HG02852 (cell line): ENCODE results near the gene EPHX1.
"Not testable (repeated sequence)": the region's sequence is repeated elsewhere in the genome, so short reads cannot be mapped to it uniquely, and the experiment has no call there.

Source experiments
- ATAC-seq: cut with Tn5 transposase; IDR thresholded peaks from one replicate; pipeline ENCODE4 v1.9.1; 2021; ENCODE audit warnings: mild to moderate bottlenecking, moderate library complexity; ENCODE audit not compliant: unreplicated experiment

Gene EPHX1

DNA sequence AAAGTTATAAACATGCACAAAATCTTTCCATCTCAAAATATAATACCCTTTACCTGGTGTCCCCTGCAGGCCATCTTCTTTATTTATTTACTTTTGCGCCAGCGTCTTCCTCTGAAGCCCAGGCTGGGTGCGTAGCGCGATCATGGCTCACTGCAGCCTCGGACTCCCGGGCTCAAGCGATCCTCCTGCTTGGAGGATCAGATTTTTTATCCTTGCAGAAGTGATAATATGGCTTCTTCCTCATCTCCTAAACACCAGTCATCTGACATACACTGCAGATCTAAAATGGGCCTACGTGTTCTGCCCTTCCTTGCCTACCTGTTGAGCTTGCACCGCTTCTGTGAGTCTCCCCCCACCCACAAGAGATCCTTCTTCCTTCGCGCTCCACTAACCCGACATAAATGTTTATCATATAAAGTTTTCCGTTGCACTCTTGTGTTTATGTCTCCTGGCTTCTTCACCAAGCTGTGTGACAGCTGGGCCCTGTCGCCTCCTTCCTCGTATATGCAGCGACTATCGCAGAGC lies 32.8 kb upstream of the EPHX1 start:
- peak; percentile 16 for ATAC-seq

- peak; percentile 97 for ATAC-seq
These were observed 32.2 kb upstream of the EPHX1 start, which contains the start of gene SRP9 for GRCh38 chr1:225777583-225778336. SRP9 (plus strand) TSS chr1:225777826; CDS start chr1:225777941, 115 bp downstream.

- no peak for ATAC-seq
These were observed 31.6 kb upstream of the EPHX1 start for GRCh38 chr1:225778337-225778669.

- not testable (repeated sequence) for ATAC-seq
These were observed 30.8 kb upstream of the EPHX1 start for GRCh38 chr1:225779165-225779564.

GRCh38 chr1:225780134-225780533 lies 29.8 kb upstream of the EPHX1 start:
- ATAC-seq, result no peak

DNA sequence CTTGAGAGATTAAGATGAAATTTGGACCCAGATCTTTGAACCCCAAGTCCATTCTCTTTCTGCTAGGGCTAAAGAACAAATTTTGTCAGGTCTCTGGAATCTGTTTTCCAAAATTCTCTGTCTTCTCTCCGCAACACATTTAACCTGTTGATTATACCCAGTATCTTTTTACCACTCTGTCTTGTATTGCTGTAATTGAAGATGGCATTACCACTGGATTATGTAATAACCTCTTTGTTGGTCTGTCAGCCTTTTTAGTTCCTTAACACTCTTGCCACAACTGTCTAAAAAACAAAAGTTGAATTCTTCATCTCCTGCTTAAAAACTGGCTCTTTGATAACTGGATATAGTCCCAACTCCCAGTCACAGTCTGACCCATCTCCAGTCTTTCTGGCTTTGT lies 29.3 kb upstream of the EPHX1 start:
- ATAC-seq, result no peak

GRCh38 chr1:225789142-225789541 lies 20.8 kb upstream of the EPHX1 start:
- ATAC-seq, result not testable (repeated sequence)

DNA sequence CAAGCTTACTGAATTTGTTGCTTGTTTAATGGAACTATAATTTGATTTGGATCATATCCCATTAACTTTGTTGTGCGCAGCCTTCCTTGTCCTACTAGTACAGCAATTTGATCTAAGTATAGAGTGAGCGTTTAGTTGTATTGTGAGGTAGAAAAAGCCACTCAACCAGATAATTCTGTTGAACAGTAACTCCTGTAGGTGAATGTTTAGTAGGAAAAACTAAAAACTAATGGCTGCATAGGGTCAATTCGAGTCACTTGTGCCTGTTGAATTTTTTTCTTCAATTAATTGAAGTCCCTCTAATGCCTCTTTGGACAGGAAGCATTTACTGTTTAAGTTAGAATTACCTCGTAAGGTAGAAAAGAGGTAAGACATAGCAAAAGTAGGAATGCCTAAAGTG lies 15.0 kb upstream of the EPHX1 start:
- no peak for ATAC-seq

DNA sequence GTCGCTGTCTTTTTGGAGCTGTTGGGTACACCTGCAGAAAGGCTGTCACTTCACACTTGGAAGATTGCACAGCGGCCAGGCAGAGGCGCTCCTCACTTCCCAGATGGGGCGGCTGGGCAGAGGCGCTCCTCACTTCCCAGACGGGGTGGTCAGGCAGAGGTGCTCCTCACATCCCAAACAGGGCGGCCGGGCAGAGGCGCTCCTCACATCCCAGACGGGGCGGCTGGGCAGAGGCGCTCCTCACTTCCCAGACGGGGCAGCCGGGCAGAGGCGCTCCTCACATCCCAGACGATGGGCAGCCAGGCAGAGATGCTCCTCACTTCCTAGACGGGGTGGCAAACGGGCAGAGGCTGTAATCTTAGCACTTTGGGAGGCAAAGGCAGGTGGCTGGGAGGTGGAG lies 13.8 kb upstream of the EPHX1 start:
- ATAC-seq, result not testable (repeated sequence)

- not testable (repeated sequence) for ATAC-seq
These were observed 8.8 kb upstream of the EPHX1 start for GRCh38 chr1:225801146-225801545.

DNA sequence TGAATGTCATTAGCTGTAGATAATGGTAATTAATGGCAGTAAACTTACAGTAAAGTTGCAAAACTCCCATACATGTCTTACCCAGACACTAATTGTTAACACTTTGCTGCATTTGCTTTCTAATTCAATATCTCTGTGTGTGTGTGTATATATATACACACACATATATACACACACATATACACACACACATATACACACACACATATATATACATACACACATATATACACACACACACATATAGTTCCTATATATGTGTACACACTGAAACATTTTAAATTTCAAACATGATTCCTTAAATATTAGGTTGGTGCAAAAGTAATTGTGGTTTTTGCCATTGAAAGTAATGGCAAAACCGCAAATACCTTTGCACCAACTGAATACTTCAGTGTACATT lies 3.7 kb upstream of the EPHX1 start:
- no peak for ATAC-seq

- ATAC-seq, result not testable (repeated sequence)
These were observed 3.2 kb upstream of the EPHX1 start for GRCh38 chr1:225806736-225807135.

GRCh38 chr1:225808136-225808535 lies 1.8 kb upstream of the EPHX1 start:
- no peak for ATAC-seq

GRCh38 chr1:225810579-225811538 lies 935 bp downstream of the EPHX1 start:
- ATAC-seq, result not testable (repeated sequence)

DNA sequence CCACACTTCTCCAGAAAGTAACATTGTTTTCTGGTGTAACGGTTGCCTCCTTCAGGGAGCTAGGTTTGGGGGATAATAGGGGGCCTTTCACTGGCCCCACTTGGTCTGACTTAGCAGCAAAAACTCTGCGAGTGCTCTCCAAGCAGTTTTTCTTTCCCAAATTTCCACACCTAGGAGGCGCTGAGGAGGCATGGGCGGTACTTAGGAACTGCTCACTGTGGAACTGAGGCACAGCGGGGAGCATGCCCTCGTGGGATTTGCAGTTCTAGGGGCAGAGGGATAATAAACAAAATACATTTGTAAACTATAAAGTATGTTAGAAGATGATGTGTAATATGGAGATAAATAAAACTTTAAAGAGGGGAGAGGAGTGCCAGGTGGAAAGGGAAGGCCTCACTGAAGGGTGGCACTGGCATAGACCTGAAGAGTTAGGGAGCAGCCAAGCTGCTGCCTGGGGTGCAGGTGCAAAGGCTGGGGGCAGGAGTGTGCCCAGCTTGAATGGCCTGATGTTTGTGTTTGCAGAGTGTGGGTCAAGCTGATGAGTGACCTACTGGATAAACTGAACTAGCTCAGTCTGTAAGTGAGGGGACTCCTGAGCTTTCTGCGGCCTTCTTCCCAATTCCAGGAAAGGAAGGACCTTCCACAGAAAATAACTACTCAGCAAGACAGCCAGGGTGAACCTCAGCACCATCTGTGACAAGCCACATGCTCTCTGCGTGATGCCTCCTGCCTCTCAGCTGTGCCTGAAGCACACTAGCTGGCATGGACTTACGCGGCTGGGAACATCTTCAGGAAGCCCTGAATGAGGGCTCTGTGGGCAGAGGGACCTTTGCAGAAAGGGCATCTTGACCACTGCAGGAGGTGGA lies 1.9 kb downstream of the EPHX1 start:
- ATAC-seq, result no peak

DNA sequence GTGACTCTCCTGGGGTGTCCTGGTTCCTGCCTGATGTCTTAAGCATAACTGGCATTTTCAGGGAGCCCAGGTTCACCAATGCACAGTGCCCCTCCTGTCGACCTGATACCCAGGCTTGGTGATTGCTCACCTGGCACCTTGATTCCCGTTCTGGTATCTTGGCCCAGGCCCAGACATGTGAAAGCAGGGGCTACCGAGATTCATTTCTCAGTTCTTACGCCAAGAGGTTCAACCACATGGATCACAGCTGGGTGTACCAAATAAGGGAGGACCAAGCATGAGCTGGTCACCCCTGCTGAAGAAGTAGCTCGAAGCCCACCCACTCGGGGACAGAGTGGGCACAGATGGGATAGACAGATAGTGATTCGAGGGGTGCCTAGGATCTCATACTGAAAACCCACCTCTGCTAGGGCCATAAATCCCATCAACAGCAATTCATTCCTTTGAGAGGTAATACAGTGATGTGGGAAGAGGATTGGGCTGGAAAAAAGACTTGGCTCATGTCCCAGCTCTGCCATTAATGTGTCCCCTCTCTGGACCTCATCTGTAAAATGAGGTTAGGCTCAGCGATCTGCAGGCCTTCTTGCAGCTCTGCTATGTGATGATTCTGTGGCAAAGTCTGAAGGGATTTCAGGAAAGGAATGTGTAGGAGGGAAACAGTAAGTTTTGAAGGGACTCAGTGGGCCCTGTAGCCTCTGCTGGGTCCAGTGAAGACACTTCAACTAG lies 2.7 kb downstream of the EPHX1 start:
- ATAC-seq, result no peak

DNA sequence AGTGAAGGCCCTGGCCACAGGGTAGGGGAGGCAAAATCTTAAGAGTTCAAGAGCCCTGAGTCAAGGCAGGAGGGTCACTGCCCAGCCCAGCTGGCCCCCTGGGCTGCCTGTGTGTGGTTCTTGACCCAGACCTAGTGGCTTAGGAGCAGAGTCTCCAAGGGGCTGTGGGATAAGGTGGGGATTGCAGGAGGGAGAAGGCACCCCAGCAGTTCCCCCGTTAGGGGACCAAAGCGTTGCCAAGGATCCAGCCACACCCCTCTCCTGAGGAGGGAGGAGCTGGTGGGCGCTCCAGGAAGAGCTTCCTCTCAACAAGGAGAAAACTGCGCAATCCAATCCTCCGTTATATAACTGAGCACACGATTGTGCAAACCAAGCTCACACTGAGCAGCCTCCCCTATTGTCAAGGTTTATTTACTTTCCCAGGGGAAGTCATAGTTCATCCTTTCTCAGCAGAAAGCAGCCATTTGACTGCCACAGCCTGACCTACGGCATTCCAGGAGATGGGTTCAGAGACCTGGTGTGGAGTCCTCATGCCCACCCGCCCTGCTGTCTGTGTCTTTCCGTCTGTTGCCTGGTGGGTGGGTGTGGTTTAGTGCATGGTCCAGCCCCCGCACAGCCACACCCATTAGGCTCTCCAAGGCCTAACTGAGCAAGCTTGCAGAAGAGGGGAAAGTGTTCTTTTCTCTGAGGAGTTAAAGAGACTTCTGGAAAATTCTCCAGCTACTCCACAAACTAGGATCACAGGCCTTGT lies 3.5 kb downstream of the EPHX1 start:
- ATAC-seq, result no peak

GRCh38 chr1:225814381-225814780 lies 4.5 kb downstream of the EPHX1 start:
- no peak for ATAC-seq

- not testable (repeated sequence) for ATAC-seq
These were observed 5.2 kb downstream of the EPHX1 start for GRCh38 chr1:225815090-225815489.
